ENCODE data around the gene FAM98A. TPM values are rescaled to one million over a fixed set of nuclear protein-coding genes. Genes with fewer than 3 reads are reported as not detected.

The FAM98A gene
- total and polyA plus RNA-seq, 4 donors = 6.8 to 58.1 (median 33.7) TPM

GRCh38 chr2:33614190-33614589 is 15.1 kb upstream of the FAM98A start:
- no peak for DNase-seq (ENCODE audit: low spot score)
- Histone ChIP-seq H3K9ac (ENCODE audit: low read depth in 1 of 2, low read length in 2 of 2) (no peak overlapping the region), H3K27me3 (ENCODE audit: control insufficient read depth in 4 of 4, insufficient read depth in 4 of 4, low read length in 3 of 4) (no peaks in the 10 kb centered on the region), H3K27ac (ENCODE audit: low read depth in 1 of 2, low read length in 2 of 2) (no peak overlapping the region), H3K4me3 (ENCODE audit: low read depth in 1 of 3, low read length in 3 of 3) (no peak overlapping the region), H3K9me3 (ENCODE audit: control insufficient read depth in 4 of 4, low read length in 3 of 4) (peaks cover 0 to 3% (median 2%) of the 10 kb centered on the region in 4 donors), H3K36me3 (ENCODE audit: control insufficient read depth in 4 of 4, insufficient read depth in 3 of 4, low read depth in 1 of 4, low read length in 3 of 4) (no peaks in the 10 kb centered on the region), H3K4me1 (ENCODE audit: control insufficient read depth in 4 of 4, insufficient read depth in 4 of 4, low read length in 3 of 4) (no peaks in the 10 kb centered on the region)
- TF ChIP-seq JUND (IDR thresholded peaks at IDR 0.05) = no peak
- TF ChIP-seq TAF1 (conservative IDR thresholded peaks at IDR 0.05) = no peak
- no peak for TF ChIP-seq GABPA (IDR thresholded peaks at IDR 0.05 in 1 of 2, conservative IDR thresholded peaks at IDR 0.05 in 1 of 2)
- no peak for TF ChIP-seq RAD21 (IDR thresholded peaks at IDR 0.05)
- TF ChIP-seq HNF4A (conservative IDR thresholded peaks at IDR 0.05) = no peak
- no peak for TF ChIP-seq EGR1 (IDR thresholded peaks at IDR 0.05; ENCODE audit: low read depth in 2 of 2)
- TF ChIP-seq MAX (IDR thresholded peaks at IDR 0.05) = no peak
- no peak for TF ChIP-seq ATF3 (IDR thresholded peaks at IDR 0.05)
- no peak for TF ChIP-seq ZBTB33 (IDR thresholded peaks at IDR 0.05)
- no peak for TF ChIP-seq FOXA1 (IDR thresholded peaks at IDR 0.05)
- no peak for TF ChIP-seq NR2F2 (IDR thresholded peaks at IDR 0.05)
- TF ChIP-seq CTCF (IDR thresholded peaks at IDR 0.05; ENCODE audit: low read depth, low read length, missing input control) = no peak
- TF ChIP-seq YY1 (IDR thresholded peaks at IDR 0.05) = no peak
- no peak for TF ChIP-seq HNF4G (IDR thresholded peaks at IDR 0.05)

- H3K4me3 ChIP-seq (ENCODE audit: low read depth in 1 of 3, low read length in 3 of 3) = no peak overlapping the region
- no peak overlapping the region for H3K9ac ChIP-seq (ENCODE audit: low read depth in 1 of 2, low read length in 2 of 2)
- no peaks in the 10 kb centered on the region for H3K4me1 ChIP-seq (ENCODE audit: control insufficient read depth in 4 of 4, insufficient read depth in 4 of 4, low read length in 3 of 4)
- H3K9me3 ChIP-seq (ENCODE audit: control insufficient read depth in 4 of 4, low read length in 3 of 4) = no peaks in the 10 kb centered on the region
- no peaks in the 10 kb centered on the region for H3K27me3 ChIP-seq (ENCODE audit: control insufficient read depth in 4 of 4, insufficient read depth in 4 of 4, low read length in 3 of 4)
- TF ChIP-seq GABPA (IDR thresholded peaks at IDR 0.05 in 1 of 2, conservative IDR thresholded peaks at IDR 0.05 in 1 of 2) = no peak
- TF ChIP-seq FOXA2 (IDR thresholded peaks at IDR 0.05) = no peak
- TF ChIP-seq HNF4G (IDR thresholded peaks at IDR 0.05) = no peak
- TF ChIP-seq FOXA1 (IDR thresholded peaks at IDR 0.05) = no peak
- no peak for TF ChIP-seq RXRA (IDR thresholded peaks at IDR 0.05)
- no peak for TF ChIP-seq TAF1 (conservative IDR thresholded peaks at IDR 0.05)
- TF ChIP-seq CTCF (IDR thresholded peaks at IDR 0.05; ENCODE audit: low read depth, low read length, missing input control) = no peak
- no peak for TF ChIP-seq EGR1 (IDR thresholded peaks at IDR 0.05; ENCODE audit: low read depth in 2 of 2)
- TF ChIP-seq RAD21 (IDR thresholded peaks at IDR 0.05) = no peak
- no peak for TF ChIP-seq SP1 (IDR thresholded peaks at IDR 0.05)
- no peak for TF ChIP-seq ATF3 (IDR thresholded peaks at IDR 0.05)
- TF ChIP-seq REST (IDR thresholded peaks at IDR 0.05) = no peak
- no peak for TF ChIP-seq YY1 (IDR thresholded peaks at IDR 0.05)
- no peak for TF ChIP-seq ZBTB33 (IDR thresholded peaks at IDR 0.05)
- TF ChIP-seq MAX (IDR thresholded peaks at IDR 0.05) = no peak
- TF ChIP-seq NR2F2 (IDR thresholded peaks at IDR 0.05) = no peak
- no peak for TF ChIP-seq JUND (IDR thresholded peaks at IDR 0.05)
- H3K36me3 ChIP-seq (ENCODE audit: control insufficient read depth in 4 of 4, insufficient read depth in 3 of 4, low read depth in 1 of 4, low read length in 3 of 4) = no peaks in the 10 kb centered on the region
- no peak overlapping the region for H3K27ac ChIP-seq (ENCODE audit: low read depth in 1 of 2, low read length in 2 of 2)
- 80% methylated on average over 2 of the region's 2 CpGs for WGBS
- DNase-seq (ENCODE audit: low spot score) = no peak
These were observed 8.8 kb upstream of the FAM98A start for GRCh38 chr2:33607905-33608304.

Measured in liver (tissue), 9 donors.